Activated naive CD4-positive, alpha-beta T cell treated with anti-CD3 and anti-CD28 coated beads, Interleukin-2, amount 50 U/mL, for 16 hours (primary cell): ENCODE data around the gene HBEGF.

Experiments
- DNase-seq: peaks from one replicate; pipeline ENCODE4 v3.0.0-alpha.2; 2020

Gene HBEGF

GRCh38 chr5:140346348-140347221, at the start of gene HBEGF:
TSS of gene HBEGF (minus strand) at chr5:140346603. CDS start at chr5:140346328, 275 bp downstream.
- DNase-seq: peak; percentile 49

- DNase-seq: no peak
Measured at GRCh38 chr5:140393738-140394137, 47.3 kb upstream of the HBEGF start.

- no peak for DNase-seq
Measured at GRCh38 chr5:140391732-140392131, 45.3 kb upstream of the HBEGF start.

- DNase-seq: no peak
Measured at GRCh38 chr5:140391312-140391711, 44.9 kb upstream of the HBEGF start.

GRCh38 chr5:140388052-140388451, 41.6 kb upstream of the HBEGF start:
- DNase-seq: no peak

- DNase-seq: no peak
Measured at GRCh38 chr5:140383300-140383699, 36.9 kb upstream of the HBEGF start.

GRCh38 chr5:140382866-140383265, 36.5 kb upstream of the HBEGF start:
- no peak for DNase-seq

GRCh38 chr5:140381972-140382371, 35.6 kb upstream of the HBEGF start:
- DNase-seq: no peak

- DNase-seq: no peak
Measured at GRCh38 chr5:140381351-140381750, 34.9 kb upstream of the HBEGF start.

- peak; percentile 32 for DNase-seq
Measured at GRCh38 chr5:140372971-140373487, 26.6 kb upstream of the HBEGF start.

GRCh38 chr5:140371356-140372151, 25.2 kb upstream of the HBEGF start:
- DNase-seq: no peak

- no peak for DNase-seq
Measured at GRCh38 chr5:140367256-140368013, 21.0 kb upstream of the HBEGF start.

- DNase-seq: no peak
Measured at GRCh38 chr5:140366589-140367255, 20.3 kb upstream of the HBEGF start.

- no peak for DNase-seq
Measured at GRCh38 chr5:140365941-140366340, 19.5 kb upstream of the HBEGF start.

GRCh38 chr5:140365282-140365681, 18.9 kb upstream of the HBEGF start:
- DNase-seq: no peak

GRCh38 chr5:140364472-140364765, 18.0 kb upstream of the HBEGF start:
- no peak for DNase-seq

GRCh38 chr5:140363631-140364471, 17.4 kb upstream of the HBEGF start:
- no peak for DNase-seq

- DNase-seq: peak; percentile 85
Measured at GRCh38 chr5:140362875-140363630, 16.6 kb upstream of the HBEGF start.

- DNase-seq: no peak
Measured at GRCh38 chr5:140362311-140362710, 15.9 kb upstream of the HBEGF start.

GRCh38 chr5:140361901-140362300, 15.5 kb upstream of the HBEGF start:
- no peak for DNase-seq
